H1 (cell line): ENCODE measurements around the gene ATP5ME. TPM values are rescaled to one million over a fixed set of nuclear protein-coding genes. Genes with fewer than 3 reads are reported as not detected.

Experiments
- BACH1 ChIP-seq: IDR thresholded peaks from 2 replicates; pipeline ENCODE4 v1.6.1; 2012; ENCODE audit warnings: low read length, improper control_type of control experiment
- BRCA1 ChIP-seq: IDR thresholded peaks from 2 replicates; pipeline ENCODE4 v1.6.1; 2012; ENCODE audit warnings: low read depth, low read length, improper control_type of control experiment
- EGR1 ChIP-seq: IDR thresholded peaks from 2 replicates; pipeline ENCODE4 v1.6.1; 2011; ENCODE audit warnings: low read depth, low read length, borderline replicate concordance
- EP300 ChIP-seq, 2 experiments: IDR thresholded peaks; 1 replicate in 1 of 2; 2 replicates in 1 of 2; pipeline ENCODE4 v1.6.1; 2011 to 2012; ENCODE audit warnings: low read depth in 2 of 2, low read length in 2 of 2, mild to moderate bottlenecking in 2 of 2, borderline replicate concordance in 1 of 2, inconsistent platforms in 1 of 2, moderate library complexity in 1 of 2
- JUND ChIP-seq: IDR thresholded peaks from 2 replicates; pipeline ENCODE4 v1.6.1; 2011; ENCODE audit warnings: mild to moderate bottlenecking, improper control_type of control experiment, low read length
- NANOG ChIP-seq: IDR thresholded peaks from 2 replicates; pipeline ENCODE4 v1.6.1; 2011; ENCODE audit warnings: low read length, low read depth, mild to moderate bottlenecking, inconsistent platforms; ENCODE audit not compliant: insufficient read depth, poor library complexity, severe bottlenecking
- PHF8 ChIP-seq: fragments of 200-600 bp; sonication (generic); conservative IDR thresholded peaks from 2 replicates; pipeline ENCODE4 v1.7.1; 2012; ENCODE audit warnings: low read depth, mild to moderate bottlenecking, inconsistent platforms, low read length, moderate library complexity
- POLR2A ChIP-seq, 2 experiments: IDR thresholded peaks; 1 replicate in 1 of 2; 2 replicates in 1 of 2; pipeline ENCODE4 v1.6.1; 2011; ENCODE audit warnings: low read depth in 2 of 2, low read length in 2 of 2, mild to moderate bottlenecking in 2 of 2; ENCODE audit errors: control extremely low read depth in 1 of 2
- SIX5 ChIP-seq: IDR thresholded peaks from 2 replicates; pipeline ENCODE4 v1.6.1; 2011; ENCODE audit warnings: mild to moderate bottlenecking, low read depth, low read length
- SP1 ChIP-seq: IDR thresholded peaks from 2 replicates; pipeline ENCODE4 v1.6.1; 2011; ENCODE audit warnings: low read depth, low read length
- polyA plus RNA-seq, 7 experiments: library from polyadenylated mRNA; depleted of rRNA in 3 of 7; stranded (reverse) in 5 of 7; unstranded in 2 of 7; fragments of >200 nt in 5 of 7; fragments of 200-250 nt in 2 of 7; gene quantifications; 1 replicate in 5 of 7; 2 replicates in 1 of 7; 4 replicates in 1 of 7; pipeline versions ENCODE4 v1.2.1 to v1.2.3, GENCODE V29; 2011 to 2013; ENCODE audit warnings: missing spikeins in 2 of 7, mixed read lengths in 2 of 7
- total RNA-seq: library from RNA; stranded (reverse); fragmentation: NEBNext Ultra II Directional; extraction: Animal tissue kit (Norgen Biotek cat#: 25700); gene quantifications from 2 replicates; pipeline ENCODE4 v1.2.1, GENCODE V29; 2021

The ATP5ME gene
- total and polyA plus RNA-seq, 2 of the 8 experiments (the other 6 are each of a cell fraction or from before 2014, with no cell fraction given), result 375 to 450 TPM

- TF ChIP-seq PHF8 (no peak), EP300 (IDR thresholded peaks at IDR 0.05; ENCODE audit: borderline replicate concordance in 1 of 2, low read depth in 2 of 2, low read length in 2 of 2) (no peak), EGR1 (no peak), SIX5 (no peak), JUND (no peak), BACH1 (no peak), NANOG (no peak), BRCA1 (no peak), POLR2A (IDR thresholded peaks at IDR 0.05; ENCODE audit: control extremely low read depth in 1 of 2, low read depth in 2 of 2, low read length in 2 of 2) (no peak; a peak in 1 of 3 replicates), SP1 (no peak)
These were observed 1.2 kb upstream of the ATP5ME start (continued) for GRCh38 chr4:675036-675882.
